MG63 (cell line): ENCODE data around the gene DAGLB. TPM values are rescaled to one million over a fixed set of nuclear protein-coding genes. Genes with fewer than 3 reads are reported as not detected.
"Not testable (repeated sequence)": the region's sequence is repeated elsewhere in the genome, so short reads cannot be mapped to it uniquely, and the experiment has no call there.

Experiments used
- DNase-seq: peaks from one replicate; pipeline ENCODE4 v3.0.0-alpha.2; 2020
- H3K27me3 ChIP-seq: fragments of 250-450 bp; sonication (Bioruptor Pico); 2 replicates; pipeline ENCODE4 v1.5.1; 2020; ENCODE audit warnings: mild to moderate bottlenecking, moderate library complexity
- H3K36me3 ChIP-seq: fragments of 250-450 bp; sonication (Bioruptor Pico); 2 replicates; pipeline ENCODE4 v1.5.1; 2020; ENCODE audit warnings: mild to moderate bottlenecking, moderate library complexity
- H3K4me3 ChIP-seq: fragments of 250-450 bp; sonication (Bioruptor Pico); 2 replicates; pipeline ENCODE4 v1.5.1; 2020; ENCODE audit warnings: mild to moderate bottlenecking, moderate library complexity
- H3K9me3 ChIP-seq: fragments of 250-450 bp; sonication (Bioruptor Pico); 2 replicates; pipeline ENCODE4 v1.5.1; 2020; ENCODE audit warnings: mild to moderate bottlenecking, moderate library complexity
- total RNA-seq: library from RNA; depleted of rRNA; stranded (reverse); fragments of >200 nt; shearing (Covaris generic); gene quantifications from 2 replicates; pipeline ENCODE4 v1.2.3, GENCODE V29; 2014; ENCODE audit warnings: low replicate concordance

DAGLB gene
- total RNA-seq, 1 experiment from 2014 or later: 15.6 TPM

GRCh38 chr7:6475433-6476186 is 27.9 kb upstream of the DAGLB start:
- no peak for DNase-seq
- H3K9me3 ChIP-seq: no peaks in the 10 kb centered on the region
- H3K27me3 ChIP-seq: no peaks in the 10 kb centered on the region
- H3K4me3 ChIP-seq: no peak overlapping the region
- peaks cover 91% of the 10 kb centered on the region for H3K36me3 ChIP-seq

DNA sequence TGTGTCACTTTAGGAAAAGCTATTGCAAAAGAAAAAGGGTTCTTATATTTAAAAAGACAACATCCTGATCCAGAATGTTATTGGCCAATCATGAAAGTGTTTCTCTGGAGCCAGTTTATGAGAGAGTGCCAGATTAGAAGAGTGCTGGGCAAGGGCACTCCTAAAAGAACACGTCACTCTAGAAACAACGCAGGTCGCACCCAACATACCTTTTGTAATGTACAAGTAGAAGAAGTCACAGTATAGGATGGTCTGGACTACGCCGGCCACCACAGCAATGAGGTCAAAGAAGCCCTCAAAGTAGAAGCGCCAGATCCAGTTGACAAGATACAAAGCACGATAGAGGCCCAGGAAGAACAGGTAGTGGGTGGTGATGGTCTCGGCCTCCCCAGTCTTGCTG is 18.1 kb upstream of the DAGLB start:
- H3K4me3 ChIP-seq: no peak overlapping the region
- peaks cover 84% of the 10 kb centered on the region for H3K36me3 ChIP-seq
- DNase-seq: no peak
- no peaks in the 10 kb centered on the region for H3K9me3 ChIP-seq
- no peaks in the 10 kb centered on the region for H3K27me3 ChIP-seq

DNA sequence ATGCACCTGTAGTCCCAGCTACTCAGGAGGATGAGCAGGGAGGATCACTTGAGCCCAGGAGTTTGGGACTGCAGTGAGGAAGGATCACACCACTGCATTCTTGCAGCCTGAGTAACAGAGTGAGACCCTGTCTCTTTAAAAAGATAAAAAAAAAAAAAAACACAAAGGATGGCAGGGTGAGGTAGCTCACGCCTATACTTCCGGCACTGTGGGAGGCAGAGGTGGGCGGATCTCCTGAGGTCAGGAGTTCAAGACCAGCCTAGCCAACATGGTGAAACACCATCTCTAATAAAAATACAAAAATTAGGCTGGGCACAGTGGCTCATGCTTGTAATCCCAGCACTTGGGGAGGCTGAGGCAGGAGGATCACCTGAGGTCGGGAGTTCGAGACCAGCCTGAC is 15.9 kb upstream of the DAGLB start:
- DNase-seq, H3K27me3 ChIP-seq: not testable (repeated sequence)
- H3K36me3 ChIP-seq: peaks cover 68% of the 10 kb centered on the region

DNA sequence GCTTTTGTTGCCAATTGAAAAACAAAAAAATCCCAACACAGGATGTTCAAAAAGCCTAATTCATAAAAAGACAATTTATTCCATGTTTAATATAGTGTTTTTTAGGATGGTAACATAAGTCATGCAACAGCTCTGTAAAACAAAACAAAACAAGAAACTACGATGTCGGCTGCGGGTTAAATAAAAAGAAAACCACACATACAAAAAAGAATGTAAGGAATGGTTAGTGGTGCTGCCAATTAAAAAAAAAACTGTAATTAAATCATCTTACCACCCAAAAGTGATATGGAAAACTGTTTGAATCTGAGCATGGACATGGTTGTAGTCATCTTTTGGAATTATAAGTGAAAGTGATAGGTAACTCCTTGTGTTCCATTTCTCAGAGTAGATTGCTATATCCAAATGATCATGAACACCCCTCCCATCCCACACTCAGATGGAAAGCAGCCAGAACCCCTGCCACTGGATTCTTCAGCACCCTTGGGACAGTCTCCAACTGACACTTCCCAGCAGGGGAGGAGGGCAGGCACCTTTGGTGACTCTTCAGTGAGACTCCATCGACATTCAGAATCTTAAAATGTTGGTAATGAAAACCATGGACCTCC is 14.3 kb upstream of the DAGLB start:
- no peak for DNase-seq
- no peaks in the 10 kb centered on the region for H3K9me3 ChIP-seq
- H3K36me3 ChIP-seq: peaks cover 52% of the 10 kb centered on the region
- H3K27me3 ChIP-seq: no peaks in the 10 kb centered on the region
- H3K4me3 ChIP-seq: no peak overlapping the region

More for the DNA sequence above, 15.9 kb upstream of the DAGLB start:
- not testable (repeated sequence) for H3K4me3 ChIP-seq, H3K9me3 ChIP-seq

DNA sequence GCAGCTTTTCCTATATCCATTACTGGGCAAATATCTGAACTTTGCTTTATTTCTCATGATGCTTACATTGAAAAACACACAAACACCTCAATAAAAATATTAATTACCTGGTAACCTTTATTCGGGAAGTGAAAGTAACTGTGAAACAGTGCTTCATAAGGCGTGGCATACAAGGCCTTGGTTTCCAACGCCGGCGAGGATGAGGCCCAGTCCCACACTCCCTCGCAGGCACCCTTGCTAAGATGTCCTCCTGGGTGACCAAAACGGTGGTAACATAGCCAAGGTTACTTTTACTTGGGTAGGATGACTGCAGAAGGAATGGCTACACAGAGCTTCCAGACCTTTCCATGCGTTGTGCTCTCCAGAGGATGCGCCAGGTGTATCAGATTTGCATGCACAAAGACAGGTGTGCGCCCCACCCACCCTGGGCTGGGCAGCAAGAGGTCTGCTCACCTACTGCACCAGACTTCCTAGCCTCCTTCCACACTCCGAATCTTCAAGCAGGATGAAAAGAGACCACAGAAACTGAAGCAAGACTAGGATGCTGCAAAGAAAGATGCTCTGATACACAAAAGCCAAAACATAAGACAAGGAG is 13.3 kb upstream of the DAGLB start:
- H3K9me3 ChIP-seq: no peaks in the 10 kb centered on the region
- H3K36me3 ChIP-seq: peaks cover 43% of the 10 kb centered on the region
- no peak for DNase-seq
- H3K27me3 ChIP-seq: no peaks in the 10 kb centered on the region
- no peak overlapping the region for H3K4me3 ChIP-seq

DNA sequence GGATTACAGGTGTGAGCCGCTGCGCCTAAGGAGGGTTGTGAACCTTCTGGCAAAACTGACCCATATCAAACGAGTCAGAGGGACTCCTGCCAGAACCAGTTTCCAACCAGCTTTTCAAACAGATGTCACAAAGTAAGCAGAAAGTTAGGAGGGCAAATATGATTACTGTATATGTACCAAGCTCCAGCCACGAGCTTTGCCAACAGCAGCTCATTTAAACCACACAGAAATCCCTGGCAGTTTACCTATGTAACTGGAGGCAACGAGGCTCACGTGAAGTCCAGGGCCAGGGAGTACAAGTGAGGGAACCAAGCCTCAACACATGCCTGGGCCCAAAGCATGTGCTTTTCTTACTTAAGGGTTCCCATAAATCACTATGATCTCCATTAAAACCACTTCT is 12.5 kb upstream of the DAGLB start:
- no peak overlapping the region for H3K4me3 ChIP-seq
- H3K36me3 ChIP-seq: peaks cover 35% of the 10 kb centered on the region
- H3K27me3 ChIP-seq: no peaks in the 10 kb centered on the region
- no peak for DNase-seq
- H3K9me3 ChIP-seq: no peaks in the 10 kb centered on the region

GRCh38 chr7:6458676-6459075 is 10.9 kb upstream of the DAGLB start:
- H3K27me3 ChIP-seq, DNase-seq, H3K9me3 ChIP-seq, H3K4me3 ChIP-seq: not testable (repeated sequence)
- H3K36me3 ChIP-seq: peaks cover 32% of the 10 kb centered on the region

GRCh38 chr7:6453734-6454133 is 6.0 kb upstream of the DAGLB start:
- Histone ChIP-seq H3K9me3 (no peaks in the 10 kb centered on the region), H3K36me3 (no peaks in the 10 kb centered on the region), H3K27me3 (no peaks in the 10 kb centered on the region), H3K4me3 (no peak overlapping the region)
- DNase-seq: peak; percentile 77

- Histone ChIP-seq H3K4me3 (no peak overlapping the region), H3K36me3 (no peaks in the 10 kb centered on the region), H3K9me3 (no peaks in the 10 kb centered on the region), H3K27me3 (no peaks in the 10 kb centered on the region)
- DNase-seq: no peak
Measured at GRCh38 chr7:6451224-6451705, 3.5 kb upstream of the DAGLB start.

DNA sequence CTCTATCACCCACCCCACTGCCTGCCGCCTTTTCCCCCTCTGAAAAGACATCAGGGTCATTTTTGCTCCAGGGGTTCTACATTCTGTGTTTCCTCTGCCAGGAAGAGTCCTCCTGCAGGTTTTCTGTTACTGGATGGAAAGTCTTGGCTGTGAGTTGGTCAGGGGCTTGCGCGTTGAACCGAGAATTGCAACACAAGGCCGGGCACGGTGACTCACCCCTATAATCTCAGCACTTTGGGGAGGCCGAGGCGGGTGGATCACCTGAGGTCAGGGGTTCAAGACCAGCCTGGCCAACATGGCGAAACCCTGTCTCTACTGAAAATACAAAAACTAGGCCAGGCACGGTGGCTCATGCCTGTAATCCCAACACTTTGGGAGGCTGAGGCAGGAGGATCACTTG is 2.8 kb upstream of the DAGLB start:
- not testable (repeated sequence) for H3K9me3 ChIP-seq, DNase-seq, H3K36me3 ChIP-seq, H3K4me3 ChIP-seq, H3K27me3 ChIP-seq

- DNase-seq: peak; percentile 65
- not testable (repeated sequence) for H3K4me3 ChIP-seq, H3K27me3 ChIP-seq, H3K9me3 ChIP-seq
- peaks cover 11% of the 10 kb centered on the region for H3K36me3 ChIP-seq
Measured at GRCh38 chr7:6449884-6450283, 2.1 kb upstream of the DAGLB start.

GRCh38 chr7:6448943-6449543 is 1.3 kb upstream of the DAGLB start:
- H3K27me3 ChIP-seq: no peaks in the 10 kb centered on the region
- no peaks in the 10 kb centered on the region for H3K9me3 ChIP-seq
- DNase-seq: no peak
- no peak overlapping the region; the same call in 1 of the 2 replicates for H3K4me3 ChIP-seq
- H3K36me3 ChIP-seq: peaks cover 19% of the 10 kb centered on the region

DNA sequence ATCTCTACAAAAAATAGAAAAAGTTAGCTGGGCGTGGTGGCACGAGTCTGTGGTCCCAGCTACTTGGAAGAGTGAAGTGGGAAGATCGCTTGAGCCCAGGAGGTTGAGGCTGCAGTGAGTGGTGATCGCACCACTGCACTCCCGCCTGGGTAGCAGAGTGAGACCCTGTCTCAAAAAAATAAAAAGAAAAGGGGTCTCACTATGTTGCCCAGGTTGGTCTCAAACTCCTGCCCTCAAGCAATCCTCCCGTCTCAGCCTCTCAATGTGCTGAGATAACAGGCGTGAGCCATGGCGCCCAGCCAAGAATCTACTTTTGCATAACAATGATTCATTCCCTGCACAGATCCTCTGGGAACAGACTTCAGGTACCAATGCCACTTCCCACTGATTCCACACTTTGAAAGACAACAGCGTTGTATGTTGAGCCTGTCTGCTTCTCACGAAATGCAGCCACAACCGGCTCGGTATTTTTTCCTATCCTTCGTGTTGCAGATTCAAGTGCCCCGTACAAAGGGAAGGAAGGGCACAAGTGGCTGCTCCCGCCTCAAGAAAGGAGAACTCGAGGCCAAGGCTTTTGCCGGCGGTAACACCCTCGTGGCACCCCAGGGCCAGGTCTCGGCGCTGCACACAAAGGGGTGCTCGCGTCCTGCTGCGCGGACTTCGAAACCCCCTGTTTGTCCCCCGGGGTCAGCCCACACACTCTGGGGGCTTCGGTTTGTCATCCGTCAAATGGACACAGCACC is 745 bp downstream of the DAGLB start:
- no peaks in the 10 kb centered on the region for H3K9me3 ChIP-seq
- H3K27me3 ChIP-seq: no peaks in the 10 kb centered on the region
- peaks cover 34% of the 10 kb centered on the region for H3K36me3 ChIP-seq
- peak overlapping the region; percentile 91 for H3K4me3 ChIP-seq
- DNase-seq: peak; percentile 85

DNA sequence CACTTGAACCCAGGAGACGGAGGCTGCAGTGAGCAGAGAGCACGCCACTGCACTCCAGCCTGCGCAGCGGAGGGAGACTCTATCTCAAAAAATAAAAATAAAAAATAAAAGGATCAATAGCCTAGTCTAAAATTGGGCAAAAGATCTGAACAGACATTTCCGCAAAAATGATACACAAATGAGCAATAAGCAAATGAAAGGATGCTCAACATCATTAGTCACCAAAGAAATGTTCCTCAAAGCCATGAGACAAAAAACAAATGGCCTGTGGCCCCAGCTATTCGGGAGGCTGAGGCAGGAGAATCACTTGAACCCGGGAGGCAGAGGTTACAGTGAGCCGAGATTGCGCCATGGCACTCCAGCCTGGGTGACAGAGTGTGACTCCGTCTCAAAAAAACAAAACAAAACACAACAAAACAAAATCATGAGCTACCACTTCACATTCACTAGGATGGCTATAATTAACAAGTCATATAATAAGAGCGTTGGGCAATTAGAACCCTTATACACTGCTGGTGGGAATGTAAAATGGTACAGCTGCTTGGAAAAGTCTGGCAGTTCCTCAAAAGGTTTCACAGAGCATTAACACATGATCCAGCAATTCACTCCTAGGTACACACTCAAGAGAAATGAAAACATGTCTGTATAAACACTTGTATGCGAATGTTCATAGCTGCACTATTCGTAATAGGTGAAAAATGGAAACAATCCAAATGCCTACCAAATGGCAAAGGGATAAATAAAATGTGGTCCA is 3.1 kb downstream of the DAGLB start:
- DNase-seq: no peak
- no peaks in the 10 kb centered on the region for H3K27me3 ChIP-seq
- H3K9me3 ChIP-seq: no peaks in the 10 kb centered on the region
- no peak overlapping the region for H3K4me3 ChIP-seq
- peaks cover 38% of the 10 kb centered on the region for H3K36me3 ChIP-seq

GRCh38 chr7:6443372-6443941 is 4.3 kb downstream of the DAGLB start:
- no peak overlapping the region for H3K4me3 ChIP-seq
- peaks cover 43% of the 10 kb centered on the region for H3K36me3 ChIP-seq
- no peaks in the 10 kb centered on the region for H3K9me3 ChIP-seq
- peak; percentile 36 for DNase-seq
- no peaks in the 10 kb centered on the region for H3K27me3 ChIP-seq

GRCh38 chr7:6442114-6442513 is 5.6 kb downstream of the DAGLB start:
- Histone ChIP-seq H3K9me3 (no peaks in the 10 kb centered on the region), H3K4me3 (no peak overlapping the region), H3K36me3 (peaks cover 49% of the 10 kb centered on the region), H3K27me3 (no peaks in the 10 kb centered on the region)
- DNase-seq: no peak
